Fibroblast of skin of right quadriceps (primary cell): ENCODE data around the gene NFAM1.

Source experiments
- DNase-seq: peaks from one replicate; pipeline ENCODE4 v3.0.0-alpha.2; 2013

Gene NFAM1

GRCh38 chr22:42357634-42358296 lies 74.4 kb downstream of the NFAM1 start:
- no peak for DNase-seq

GRCh38 chr22:42357221-42357620 lies 75.0 kb downstream of the NFAM1 start:
- no peak for DNase-seq

GRCh38 chr22:42356533-42356932 lies 75.7 kb downstream of the NFAM1 start:
- no peak for DNase-seq

- peak; percentile 80 for DNase-seq
These were observed 78.1 kb downstream of the NFAM1 start for GRCh38 chr22:42353883-42354727.

- DNase-seq, result no peak
These were observed 81.8 kb downstream of the NFAM1 start for GRCh38 chr22:42350373-42350772.

GRCh38 chr22:42347281-42347824 lies 84.8 kb downstream of the NFAM1 start:
- DNase-seq, result no peak

GRCh38 chr22:42346722-42347121 lies 85.5 kb downstream of the NFAM1 start:
- no peak for DNase-seq

- no peak for DNase-seq
These were observed 86.7 kb downstream of the NFAM1 start for GRCh38 chr22:42345458-42345857.

- no peak for DNase-seq
These were observed 87.8 kb downstream of the NFAM1 start for GRCh38 chr22:42344361-42344905.

- peak; percentile 34 for DNase-seq
These were observed 88.6 kb downstream of the NFAM1 start for GRCh38 chr22:42343531-42344081.

GRCh38 chr22:42343121-42343454 lies 89.1 kb downstream of the NFAM1 start:
- DNase-seq, result no peak

- no peak for DNase-seq
These were observed 89.6 kb downstream of the NFAM1 start for GRCh38 chr22:42342426-42343120.

- no peak for DNase-seq
These were observed 90.4 kb downstream of the NFAM1 start for GRCh38 chr22:42341779-42342178.

- DNase-seq, result no peak
These were observed 91.3 kb downstream of the NFAM1 start for GRCh38 chr22:42340829-42341383.

GRCh38 chr22:42340150-42340549 lies 92.1 kb downstream of the NFAM1 start:
- no peak for DNase-seq

- no peak for DNase-seq
These were observed 93.7 kb downstream of the NFAM1 start for GRCh38 chr22:42338479-42338878.

- DNase-seq, result no peak
These were observed 94.8 kb downstream of the NFAM1 start for GRCh38 chr22:42337356-42337755.

GRCh38 chr22:42336527-42337227 lies 95.5 kb downstream of the NFAM1 start:
- no peak for DNase-seq

- no peak for DNase-seq
These were observed 96.3 kb downstream of the NFAM1 start for GRCh38 chr22:42335839-42336378.

GRCh38 chr22:42334875-42335512 lies 97.2 kb downstream of the NFAM1 start:
- DNase-seq, result no peak

- no peak for DNase-seq
These were observed 98.7 kb downstream of the NFAM1 start for GRCh38 chr22:42333544-42333943.
